ENCODE measurements around the gene STARD3NL. TPM values are rescaled to one million over a fixed set of nuclear protein-coding genes. Genes with fewer than 3 reads are reported as not detected.

Gene STARD3NL
- total RNA-seq, 2 experiments from 2014 or later = 16.3 to 21.7 TPM

GRCh38 chr7:38224392-38224791, 46.3 kb downstream of the STARD3NL start:
- H3K36me3 ChIP-seq (ENCODE audit: insufficient read depth, low read length) = peaks cover 19% of the 10 kb centered on the region; the same call in 1 of the 2 replicates
- intact Hi-C loops (cut with micrococcal nuclease; ENCODE audit: unreplicated experiment) = no loop called here
- POLR2A ChIA-PET = no interaction called here
- BruUV-seq (replicated peaks) = no TSS peak
- CTCF ChIA-PET (ENCODE audit: unreplicated experiment) = no interaction called here
- DNase-seq (ENCODE audit: low spot score) = no peak
- TF ChIP-seq CTCF (conservative IDR thresholded peaks at IDR 0.05; ENCODE audit: low read length) (no peak), EZH2phosphoT487 (IDR thresholded peaks at IDR 0.05; ENCODE audit: borderline replicate concordance, low read depth, low read length) (no peak)
- no peaks in the 10 kb centered on the region for H3K9me2 ChIP-seq (ENCODE audit: insufficient read depth, low read length)
- H3K4me1 ChIP-seq (ENCODE audit: insufficient read depth, low read length, poor library complexity, severe bottlenecking) = no peaks in the 10 kb centered on the region
- no peak overlapping the region for H2AFZ ChIP-seq (ENCODE audit: low read length)
- H4K20me1 ChIP-seq (ENCODE audit: insufficient read depth, low read length) = no peaks in the 10 kb centered on the region
- H3K4me3 ChIP-seq (ENCODE audit: low read depth, low read length, poor library complexity, severe bottlenecking) = no peak overlapping the region
- H3K79me2 ChIP-seq (ENCODE audit: insufficient read depth, low read depth, low read length) = no peaks in the 10 kb centered on the region
- no peaks in the 10 kb centered on the region for H3K9me3 ChIP-seq (ENCODE audit: low read length)
- no peak overlapping the region for H3K4me2 ChIP-seq (ENCODE audit: low read length)
- no peak overlapping the region for H3K27ac ChIP-seq (ENCODE audit: low read depth, low read length, poor library complexity, severe bottlenecking)

- ChIA-PET CTCF (ENCODE audit: unreplicated experiment) (no interaction called here), POLR2A (no interaction called here)
- no TSS peak for BruUV-seq (replicated peaks)
- H3K4me3 ChIP-seq (ENCODE audit: low read depth, low read length, poor library complexity, severe bottlenecking) = no peak overlapping the region
- no peaks in the 10 kb centered on the region for H4K20me1 ChIP-seq (ENCODE audit: insufficient read depth, low read length)
- no peak overlapping the region for H2AFZ ChIP-seq (ENCODE audit: low read length)
- H3K27ac ChIP-seq (ENCODE audit: low read depth, low read length, poor library complexity, severe bottlenecking) = no peak overlapping the region
- intact Hi-C loops (cut with micrococcal nuclease; ENCODE audit: unreplicated experiment) = no loop called here
- H3K79me2 ChIP-seq (ENCODE audit: insufficient read depth, low read depth, low read length) = no peaks in the 10 kb centered on the region
- no peaks in the 10 kb centered on the region for H3K9me3 ChIP-seq (ENCODE audit: low read length)
- H3K4me2 ChIP-seq (ENCODE audit: low read length) = no peak overlapping the region
- TF ChIP-seq CTCF (conservative IDR thresholded peaks at IDR 0.05; ENCODE audit: low read length) = no peak
- no peak for TF ChIP-seq EZH2phosphoT487 (IDR thresholded peaks at IDR 0.05; ENCODE audit: borderline replicate concordance, low read depth, low read length)
- no peak for DNase-seq (ENCODE audit: low spot score)
- 0 out of 2 replicates have a peak, but pooled peaks cover 7% of the 10 kb centered on the region for H3K36me3 ChIP-seq (ENCODE audit: insufficient read depth, low read length)
- no peaks in the 10 kb centered on the region for H3K9me2 ChIP-seq (ENCODE audit: insufficient read depth, low read length)
- H3K4me1 ChIP-seq (ENCODE audit: insufficient read depth, low read length, poor library complexity, severe bottlenecking) = no peaks in the 10 kb centered on the region
Observed at GRCh38 chr7:38229386-38229785, 51.3 kb downstream of the STARD3NL start.

GRCh38 chr7:38229884-38230642, 52.0 kb downstream of the STARD3NL start:
- Histone ChIP-seq H3K4me1 (ENCODE audit: insufficient read depth, low read length, poor library complexity, severe bottlenecking) (no peaks in the 10 kb centered on the region), H3K4me2 (ENCODE audit: low read length) (no peak overlapping the region), H3K27ac (ENCODE audit: low read depth, low read length, poor library complexity, severe bottlenecking) (no peak overlapping the region), H3K4me3 (ENCODE audit: low read depth, low read length, poor library complexity, severe bottlenecking) (no peak overlapping the region), H4K20me1 (ENCODE audit: insufficient read depth, low read length) (no peaks in the 10 kb centered on the region), H3K36me3 (ENCODE audit: insufficient read depth, low read length) (0 out of 2 replicates have a peak, but pooled peaks cover 7% of the 10 kb centered on the region), H3K9me2 (ENCODE audit: insufficient read depth, low read length) (no peaks in the 10 kb centered on the region), H3K79me2 (ENCODE audit: insufficient read depth, low read depth, low read length) (no peaks in the 10 kb centered on the region), H3K9me3 (ENCODE audit: low read length) (no peaks in the 10 kb centered on the region), H2AFZ (ENCODE audit: low read length) (no peak overlapping the region)
- ChIA-PET CTCF (ENCODE audit: unreplicated experiment) (no interaction called here), POLR2A (no interaction called here)
- DNase-seq (ENCODE audit: low spot score) = no peak
- intact Hi-C loops (cut with micrococcal nuclease; ENCODE audit: unreplicated experiment) = no loop called here
- BruUV-seq (replicated peaks) = no TSS peak
- no peak for TF ChIP-seq CTCF (conservative IDR thresholded peaks at IDR 0.05; ENCODE audit: low read length)
- TF ChIP-seq EZH2phosphoT487 (IDR thresholded peaks at IDR 0.05; ENCODE audit: borderline replicate concordance, low read depth, low read length) = no peak
